Measurements from ENCODE around the gene MCAT.

Gene MCAT

DNA sequence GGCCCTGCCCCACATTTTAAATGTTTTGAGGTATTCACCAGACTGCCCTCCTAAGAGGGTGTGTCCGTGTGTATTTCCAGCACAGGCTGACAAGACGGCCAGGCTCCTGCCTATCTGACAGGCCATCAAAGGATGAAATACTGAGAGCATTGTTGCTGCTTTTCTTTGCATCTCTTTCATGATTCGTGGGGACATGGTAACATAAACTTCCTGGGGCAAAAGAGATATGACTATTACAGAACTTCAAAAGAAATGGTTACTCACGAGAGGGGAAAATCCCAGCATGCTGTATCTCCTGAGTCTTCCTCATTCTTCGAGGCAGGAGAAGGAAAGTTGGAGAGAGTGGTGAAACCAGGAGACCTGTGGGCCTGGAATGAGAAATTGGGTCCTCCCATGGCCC, 43.0 kb downstream of the MCAT start:
- DNase-seq (ENCODE audit: low read depth): no peak
- TF ChIP-seq, protein P1, sequence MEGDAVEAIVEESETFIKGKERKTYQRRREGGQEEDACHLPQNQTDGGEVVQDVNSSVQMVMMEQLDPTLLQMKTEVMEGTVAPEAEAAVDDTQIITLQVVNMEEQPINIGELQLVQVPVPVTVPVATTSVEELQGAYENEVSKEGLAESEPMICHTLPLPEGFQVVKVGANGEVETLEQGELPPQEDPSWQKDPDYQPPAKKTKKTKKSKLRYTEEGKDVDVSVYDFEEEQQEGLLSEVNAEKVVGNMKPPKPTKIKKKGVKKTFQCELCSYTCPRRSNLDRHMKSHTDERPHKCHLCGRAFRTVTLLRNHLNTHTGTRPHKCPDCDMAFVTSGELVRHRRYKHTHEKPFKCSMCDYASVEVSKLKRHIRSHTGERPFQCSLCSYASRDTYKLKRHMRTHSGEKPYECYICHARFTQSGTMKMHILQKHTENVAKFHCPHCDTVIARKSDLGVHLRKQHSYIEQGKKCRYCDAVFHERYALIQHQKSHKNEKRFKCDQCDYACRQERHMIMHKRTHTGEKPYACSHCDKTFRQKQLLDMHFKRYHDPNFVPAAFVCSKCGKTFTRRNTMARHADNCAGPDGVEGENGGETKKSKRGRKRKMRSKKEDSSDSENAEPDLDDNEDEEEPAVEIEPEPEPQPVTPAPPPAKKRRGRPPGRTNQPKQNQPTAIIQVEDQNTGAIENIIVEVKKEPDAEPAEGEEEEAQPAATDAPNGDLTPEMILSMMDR (IDR thresholded peaks at IDR 0.05; ENCODE audit: control insufficient read depth, extremely low read depth, insufficient read depth): no peak
- no peak overlapping the region for H3K4me3 ChIP-seq (ENCODE audit: low read depth, low read length)

DNA sequence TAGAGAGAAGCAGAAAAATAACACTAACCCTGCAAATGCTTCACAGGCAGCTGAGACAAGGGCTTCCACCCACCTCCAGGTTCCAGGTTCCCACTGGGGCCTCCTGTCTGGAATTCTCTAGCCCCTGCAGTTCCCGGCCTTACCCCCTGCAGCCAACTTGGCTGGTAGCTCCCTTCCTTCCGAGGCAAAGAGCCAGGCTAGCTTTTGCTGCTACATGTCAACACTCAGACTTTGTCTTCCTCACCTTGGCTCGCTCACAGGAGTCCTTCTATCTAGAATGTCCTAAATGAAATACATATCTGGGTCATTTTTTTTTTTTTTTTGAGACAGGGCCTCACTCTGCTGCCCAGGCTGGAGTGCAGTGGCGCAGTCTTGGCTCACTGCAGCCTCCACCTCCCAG, 44.1 kb downstream of the MCAT start:
- no peak for DNase-seq (ENCODE audit: low read depth)
- no peak overlapping the region for H3K4me3 ChIP-seq (ENCODE audit: low read depth, low read length)
- TF ChIP-seq, protein P1 (IDR thresholded peaks at IDR 0.05; ENCODE audit: control insufficient read depth, extremely low read depth, insufficient read depth): no peak

DNA sequence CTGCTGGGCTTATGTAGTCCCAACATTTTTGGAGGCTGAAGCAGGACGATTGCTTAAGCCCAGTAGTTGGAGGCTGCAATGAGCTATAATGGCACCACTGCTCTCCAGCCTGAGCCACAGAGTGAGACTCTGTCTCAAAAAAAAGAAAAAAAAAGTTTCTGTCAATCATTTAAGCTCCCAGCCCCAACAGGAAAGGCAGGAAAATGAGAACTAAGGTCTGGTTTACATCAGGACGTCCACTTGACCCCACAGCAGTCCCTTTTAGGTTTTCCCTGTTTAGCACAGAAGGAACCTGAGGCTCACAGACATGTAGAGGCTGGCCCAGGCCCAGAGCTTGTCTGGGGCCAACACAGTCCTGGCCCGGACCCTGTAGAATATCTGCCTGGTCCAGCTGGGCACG, 44.8 kb downstream of the MCAT start:
- TF ChIP-seq, protein P1 (IDR thresholded peaks at IDR 0.05; ENCODE audit: control insufficient read depth, extremely low read depth, insufficient read depth): no peak
- no peak overlapping the region for H3K4me3 ChIP-seq (ENCODE audit: low read depth, low read length)
- no peak for DNase-seq (ENCODE audit: low read depth)

DNA sequence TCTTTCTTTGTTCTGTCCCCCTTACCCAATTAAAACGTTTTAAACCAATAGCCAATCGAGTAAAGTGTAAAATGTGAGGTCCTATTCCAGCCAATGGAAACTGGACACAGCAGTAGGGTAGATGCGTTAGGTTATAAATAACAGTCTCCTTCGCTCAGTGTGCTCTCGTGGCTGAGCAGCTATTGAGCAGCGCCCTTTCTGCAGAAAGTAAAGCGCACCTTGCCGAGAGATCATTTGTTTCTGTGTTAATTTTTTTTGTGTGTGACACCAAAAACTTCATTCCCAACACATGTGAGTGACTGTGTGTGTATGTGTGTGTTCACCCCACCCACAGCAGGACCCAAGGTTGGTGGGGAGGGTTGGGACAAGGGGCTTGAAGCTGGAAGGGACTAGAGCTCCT, 46.8 kb downstream of the MCAT start:
- H3K4me3 ChIP-seq (ENCODE audit: low read depth, low read length): no peak overlapping the region
- DNase-seq (ENCODE audit: low read depth): no peak
- TF ChIP-seq, protein P1 (IDR thresholded peaks at IDR 0.05; ENCODE audit: control insufficient read depth, extremely low read depth, insufficient read depth): no peak

DNA sequence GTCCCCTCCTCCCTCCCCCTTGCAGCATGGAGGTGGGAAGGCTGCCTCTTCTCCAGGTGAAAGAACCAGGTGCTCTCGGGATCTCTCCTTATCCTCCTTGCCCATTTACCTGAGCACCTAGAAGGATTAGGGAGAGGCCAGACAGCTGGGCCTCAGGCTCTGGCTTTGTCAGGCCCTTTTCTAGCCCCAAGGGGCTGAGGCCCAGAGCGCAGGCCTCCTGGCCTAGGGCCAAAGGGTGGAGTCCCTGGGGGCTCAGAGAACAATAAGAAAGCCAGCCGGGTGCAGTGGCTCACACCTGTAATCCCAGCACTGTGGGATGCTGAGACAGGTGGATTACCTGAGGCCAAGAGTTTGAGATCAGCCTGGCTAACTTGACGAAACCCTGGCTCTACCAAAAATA, 48.6 kb downstream of the MCAT start:
- no peak for DNase-seq (ENCODE audit: low read depth)
- no peak overlapping the region for H3K4me3 ChIP-seq (ENCODE audit: low read depth, low read length)

DNA sequence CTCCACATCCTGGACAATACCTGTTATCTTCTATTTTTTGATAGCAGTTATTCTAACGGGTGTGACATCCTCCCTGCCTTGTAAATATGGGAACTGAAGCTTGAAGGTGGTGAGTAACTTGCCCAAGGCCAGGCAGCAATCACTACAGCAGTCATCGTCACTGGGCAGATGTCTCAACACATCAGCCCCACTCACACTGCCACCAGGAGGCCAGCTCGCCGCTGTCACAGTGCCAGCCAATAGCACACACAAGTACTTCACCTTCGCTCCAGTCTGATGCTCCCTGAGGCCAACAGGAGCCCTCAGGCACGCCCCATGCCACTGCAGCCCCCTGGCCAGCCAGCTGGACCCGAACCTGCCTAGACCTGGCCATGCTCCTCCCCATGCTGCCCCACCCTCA, 49.1 kb downstream of the MCAT start:
- DNase-seq (ENCODE audit: low read depth): no peak
- TF ChIP-seq, protein P1 (IDR thresholded peaks at IDR 0.05; ENCODE audit: control insufficient read depth, extremely low read depth, insufficient read depth): no peak
- no peak overlapping the region for H3K4me3 ChIP-seq (ENCODE audit: low read depth, low read length)

More for the DNA sequence above, 48.6 kb downstream of the MCAT start:
- TF ChIP-seq, protein P1 (IDR thresholded peaks at IDR 0.05; ENCODE audit: control insufficient read depth, extremely low read depth, insufficient read depth): no peak

DNA sequence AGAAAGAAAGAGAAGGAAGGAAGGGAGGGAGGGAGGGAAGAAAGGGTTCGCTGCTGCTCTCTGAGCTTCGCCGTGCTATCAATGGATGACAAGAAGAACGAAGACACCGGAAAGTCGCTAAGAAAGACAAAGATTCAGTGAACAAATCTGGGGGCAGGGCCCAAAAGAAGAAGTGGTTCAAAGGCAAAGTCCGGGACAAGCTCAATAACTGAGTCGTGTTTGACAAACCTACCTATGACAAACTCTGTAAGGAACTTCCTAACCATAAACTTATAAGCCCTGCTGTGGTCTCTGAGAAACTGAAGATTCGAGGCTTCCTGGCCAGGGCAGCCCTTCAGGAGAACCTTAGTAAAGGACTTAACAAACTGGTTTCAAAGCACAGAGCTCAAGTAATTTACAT, 51.1 kb downstream of the MCAT start:
- TF ChIP-seq, protein P1 (IDR thresholded peaks at IDR 0.05; ENCODE audit: control insufficient read depth, extremely low read depth, insufficient read depth): no peak
- H3K4me3 ChIP-seq (ENCODE audit: low read depth, low read length): no peak overlapping the region
- DNase-seq (ENCODE audit: low read depth): no peak
